HTERT RPE-1 (cell line): Measurements from ENCODE around the gene AGXT2.
"Not testable (repeated sequence)": the region's sequence is repeated elsewhere in the genome, so short reads cannot be mapped to it uniquely, and the experiment has no call there.

Source experiments
- in situ Hi-C: fragments of 300-500 bp; cut with MboI; formaldehyde crosslinking; loops from 4 replicates; pipeline ENCODE4 v1.14.3; 2020; ENCODE audit warnings: low sequenced_read_pairs

AGXT2 gene

GRCh38 chr5:35052838-35053237 lies 5.1 kb upstream of the AGXT2 start:
- in situ Hi-C loops = no loop called here

GRCh38 chr5:35050541-35051126 lies 2.9 kb upstream of the AGXT2 start:
- in situ Hi-C loops = no loop called here

- in situ Hi-C loops = no loop called here
Observed at GRCh38 chr5:35048910-35049309, 1.2 kb upstream of the AGXT2 start.

GRCh38 chr5:35046774-35047173 lies 975 bp downstream of the AGXT2 start:
- in situ Hi-C loops = no loop called here

- in situ Hi-C loops = no loop called here
Observed at GRCh38 chr5:35045280-35045679, 2.5 kb downstream of the AGXT2 start.

GRCh38 chr5:35044649-35045048 lies 3.1 kb downstream of the AGXT2 start:
- in situ Hi-C loops = no loop called here

GRCh38 chr5:35042781-35043180 lies 5.0 kb downstream of the AGXT2 start:
- in situ Hi-C loops = no loop called here

- in situ Hi-C loops = no loop called here
Observed at GRCh38 chr5:35041261-35041660, 6.5 kb downstream of the AGXT2 start.

GRCh38 chr5:35038891-35039290 lies 8.9 kb downstream of the AGXT2 start:
- in situ Hi-C loops = no loop called here

- in situ Hi-C loops = no loop called here
Observed at GRCh38 chr5:35036536-35036935, 11.2 kb downstream of the AGXT2 start.

- in situ Hi-C loops = not testable (repeated sequence)
Observed at GRCh38 chr5:35035929-35036328, 11.8 kb downstream of the AGXT2 start.

- in situ Hi-C loops = no loop called here
Observed at GRCh38 chr5:35035271-35035670, 12.5 kb downstream of the AGXT2 start.

GRCh38 chr5:35032356-35032755 lies 15.4 kb downstream of the AGXT2 start:
- in situ Hi-C loops = no loop called here

GRCh38 chr5:35031276-35031675 lies 16.5 kb downstream of the AGXT2 start:
- in situ Hi-C loops = no loop called here

GRCh38 chr5:35030426-35031100 lies 17.2 kb downstream of the AGXT2 start:
- in situ Hi-C loops = no loop called here

GRCh38 chr5:35029333-35029732 lies 18.4 kb downstream of the AGXT2 start:
- in situ Hi-C loops = no loop called here

- in situ Hi-C loops = no loop called here
Observed at GRCh38 chr5:35026941-35027340, 20.8 kb downstream of the AGXT2 start.

- in situ Hi-C loops = no loop called here
Observed at GRCh38 chr5:35026280-35026840, 21.4 kb downstream of the AGXT2 start.

- in situ Hi-C loops = no loop called here
Observed at GRCh38 chr5:35024911-35025510, 22.7 kb downstream of the AGXT2 start.

- in situ Hi-C loops = no loop called here
Observed at GRCh38 chr5:35023391-35024178, 24.2 kb downstream of the AGXT2 start.
